ENCODE measurements around the gene KRT9. TPM values are rescaled to one million over a fixed set of nuclear protein-coding genes. Genes with fewer than 3 reads are reported as not detected.
"Not testable (repeated sequence)": the region's sequence is repeated elsewhere in the genome, so short reads cannot be mapped to it uniquely, and the experiment has no call there.

KRT9 gene, protein sequence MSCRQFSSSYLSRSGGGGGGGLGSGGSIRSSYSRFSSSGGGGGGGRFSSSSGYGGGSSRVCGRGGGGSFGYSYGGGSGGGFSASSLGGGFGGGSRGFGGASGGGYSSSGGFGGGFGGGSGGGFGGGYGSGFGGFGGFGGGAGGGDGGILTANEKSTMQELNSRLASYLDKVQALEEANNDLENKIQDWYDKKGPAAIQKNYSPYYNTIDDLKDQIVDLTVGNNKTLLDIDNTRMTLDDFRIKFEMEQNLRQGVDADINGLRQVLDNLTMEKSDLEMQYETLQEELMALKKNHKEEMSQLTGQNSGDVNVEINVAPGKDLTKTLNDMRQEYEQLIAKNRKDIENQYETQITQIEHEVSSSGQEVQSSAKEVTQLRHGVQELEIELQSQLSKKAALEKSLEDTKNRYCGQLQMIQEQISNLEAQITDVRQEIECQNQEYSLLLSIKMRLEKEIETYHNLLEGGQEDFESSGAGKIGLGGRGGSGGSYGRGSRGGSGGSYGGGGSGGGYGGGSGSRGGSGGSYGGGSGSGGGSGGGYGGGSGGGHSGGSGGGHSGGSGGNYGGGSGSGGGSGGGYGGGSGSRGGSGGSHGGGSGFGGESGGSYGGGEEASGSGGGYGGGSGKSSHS
- total RNA-seq (2014; rRNA removed; shearing (Covaris generic)): not detected in 2 replicates

DNA sequence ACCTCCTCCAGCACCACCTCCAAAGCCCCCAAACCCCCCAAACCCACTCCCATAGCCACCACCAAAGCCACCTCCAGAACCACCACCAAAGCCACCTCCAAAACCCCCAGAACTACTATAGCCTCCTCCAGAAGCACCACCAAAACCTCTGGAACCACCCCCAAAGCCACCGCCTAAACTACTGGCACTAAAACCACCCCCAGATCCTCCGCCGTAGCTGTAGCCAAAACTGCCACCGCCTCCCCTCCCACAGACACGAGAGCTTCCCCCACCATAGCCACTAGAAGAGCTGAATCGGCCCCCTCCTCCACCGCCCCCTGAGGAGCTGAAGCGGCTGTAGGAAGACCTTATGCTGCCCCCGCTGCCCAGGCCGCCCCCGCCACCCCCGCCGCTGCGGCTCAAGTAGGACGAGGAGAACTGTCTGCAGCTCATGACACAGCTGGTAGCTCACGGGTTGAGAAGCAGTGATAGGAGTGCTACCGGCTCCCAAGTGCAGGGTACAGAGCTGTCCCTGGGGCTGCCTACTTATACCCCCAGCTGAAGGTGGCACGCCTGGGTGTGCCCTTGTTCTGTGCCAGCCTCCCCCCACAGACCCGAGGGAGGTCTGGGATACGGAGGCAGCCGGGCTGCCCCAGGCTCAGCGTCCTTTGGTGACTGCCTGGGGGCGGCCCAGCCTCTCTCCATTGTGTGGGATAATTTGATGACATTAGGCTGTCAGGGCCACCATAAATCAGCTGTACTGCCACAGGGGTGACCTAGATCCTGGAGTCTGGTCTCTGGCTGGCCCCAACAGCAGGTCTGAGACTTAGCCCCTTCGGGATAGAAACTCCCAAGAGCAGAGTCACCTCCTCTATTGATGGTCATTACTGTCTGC, at the start of gene KRT9:
KRT9 (minus strand) TSS at position 499 of the 874 bp plus-strand sequence; CDS start at position 432, 67 bp downstream.
- no peak for DNase-seq (ENCODE audit: low spot score)

DNA sequence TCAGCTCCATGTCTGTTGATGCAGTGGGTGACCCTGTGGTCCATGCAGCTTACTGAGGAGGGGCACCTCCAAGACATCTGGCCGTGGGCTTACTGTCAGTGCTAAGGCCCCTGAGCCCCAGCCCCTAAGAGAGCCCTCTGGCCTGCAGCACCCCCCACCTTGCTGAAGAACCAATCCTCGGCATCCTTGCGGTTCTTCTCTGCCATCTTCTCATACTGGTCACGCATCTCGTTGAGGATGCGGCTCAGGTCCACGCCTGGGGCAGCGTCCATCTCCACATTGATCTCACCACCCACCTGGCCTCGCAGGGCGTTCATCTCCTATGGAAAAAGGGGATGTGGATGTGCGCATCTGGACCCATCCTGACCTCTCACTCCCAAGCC, 49.6 kb upstream of the KRT9 start:
- DNase-seq (ENCODE audit: low spot score): not testable (repeated sequence)

DNA sequence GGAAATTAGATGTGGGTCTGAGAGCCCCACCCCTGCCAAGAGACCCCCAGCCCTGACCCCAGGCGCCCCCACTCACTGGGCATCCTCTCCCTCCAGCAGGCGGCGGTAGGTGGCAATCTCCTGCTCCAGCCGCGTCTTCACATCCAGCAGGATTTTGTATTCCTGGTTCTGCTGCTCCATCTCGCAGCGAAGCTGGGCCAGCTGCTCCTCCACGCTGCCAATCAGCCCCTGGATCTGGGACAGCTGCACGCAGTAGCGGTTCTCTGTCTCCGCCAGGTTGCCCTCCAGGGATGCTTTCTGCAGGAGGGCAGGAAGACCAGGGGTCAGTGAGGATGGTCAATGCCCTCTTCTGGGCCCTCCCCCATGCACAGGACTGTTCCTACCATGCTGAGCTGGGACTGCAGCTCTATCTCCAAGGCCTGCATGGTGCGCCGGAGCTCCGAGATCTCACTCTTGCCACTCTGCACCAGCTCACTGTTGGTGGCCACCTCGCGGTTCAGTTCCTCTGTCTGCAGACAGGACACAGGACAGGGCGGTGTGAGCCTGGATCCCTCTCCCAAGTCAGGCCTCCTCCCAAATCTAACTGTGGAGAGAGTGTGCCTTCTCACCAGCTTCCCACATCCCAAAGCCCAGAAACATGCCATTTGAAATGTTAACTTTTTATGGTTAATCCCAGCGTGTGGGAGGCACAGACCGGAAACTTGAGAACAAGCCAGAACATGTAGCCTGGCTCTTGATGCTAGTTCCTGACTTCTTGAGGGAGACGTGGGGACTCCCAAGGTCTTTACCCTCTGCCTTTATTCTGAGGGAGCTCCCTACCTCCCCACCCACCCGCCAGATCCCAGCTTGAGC, 49.0 kb upstream of the KRT9 start:
- no peak for DNase-seq (ENCODE audit: low spot score)

DNA sequence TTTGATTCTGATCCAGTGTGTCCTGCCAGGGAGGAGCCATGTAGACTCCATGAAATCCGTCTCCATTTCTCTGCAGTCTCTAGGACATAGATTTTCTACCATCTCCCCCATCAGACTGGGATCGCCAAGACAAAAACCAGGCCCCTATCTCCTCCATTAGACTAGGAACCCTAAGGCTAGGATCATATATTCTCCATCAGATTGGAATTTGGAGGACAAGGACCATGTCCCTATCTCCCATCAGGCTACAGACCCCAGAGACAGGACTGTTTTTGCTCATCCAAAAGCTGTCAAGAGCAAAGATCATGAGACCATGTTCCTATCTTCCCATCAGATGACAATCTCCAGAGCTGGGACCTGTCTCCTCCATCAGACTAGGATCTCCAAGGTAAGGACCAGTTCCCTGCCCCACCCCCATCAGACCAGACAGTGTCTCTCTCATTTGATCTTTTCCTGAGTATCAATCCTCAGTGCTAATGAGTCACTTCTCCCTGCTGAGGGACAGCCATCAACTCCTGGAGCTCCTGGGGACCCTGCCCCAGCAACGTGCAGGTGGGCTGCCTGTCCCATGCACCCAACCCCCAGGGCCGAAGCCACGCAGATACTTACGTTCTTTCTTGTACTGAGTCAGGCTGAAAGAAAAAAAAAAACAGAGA, 48.2 kb upstream of the KRT9 start:
- DNase-seq (ENCODE audit: low spot score): not testable (repeated sequence)

DNA sequence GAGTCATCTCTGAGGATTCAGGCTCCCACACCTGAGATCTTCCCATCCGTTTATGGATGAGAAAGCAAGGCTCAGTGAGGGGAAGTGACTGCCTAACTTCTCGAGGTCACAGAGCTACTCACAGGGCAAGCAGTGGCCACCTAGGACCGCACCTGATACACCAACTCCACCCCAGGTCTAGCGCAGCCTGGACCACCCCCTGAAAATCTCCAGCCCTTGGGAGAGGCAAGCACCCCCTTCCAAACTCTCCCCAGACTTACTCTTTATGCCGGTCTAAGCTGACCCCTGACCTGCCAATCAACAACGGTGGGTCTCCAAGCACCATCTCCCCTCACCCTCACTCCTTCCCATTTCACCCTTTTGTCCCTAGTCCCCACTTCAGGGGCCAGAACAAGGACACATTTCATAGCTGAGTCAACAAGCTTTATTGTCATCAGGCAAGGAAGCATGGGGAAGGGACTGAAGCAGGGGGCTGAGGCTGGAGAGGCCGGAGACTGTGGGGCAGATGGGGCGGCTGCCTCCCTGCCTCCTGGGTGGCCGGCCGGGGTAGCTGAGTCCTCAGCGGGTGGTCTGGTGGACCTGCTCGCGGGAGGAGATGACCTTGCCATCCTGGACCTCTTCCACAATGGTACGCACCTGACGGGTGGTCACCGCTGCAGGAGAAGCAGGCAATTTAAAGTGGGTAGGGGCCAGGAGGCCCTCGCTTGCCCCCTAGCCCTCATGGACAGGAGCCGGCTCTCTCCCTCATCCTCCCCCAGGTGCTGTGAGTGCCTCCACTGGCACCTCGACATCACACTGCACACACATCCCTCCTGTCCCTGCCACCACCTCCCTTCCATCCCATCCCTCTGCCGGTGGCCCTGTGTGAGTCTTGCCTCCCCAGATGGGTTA, 47.4 kb upstream of the KRT9 start:
- DNase-seq (ENCODE audit: low spot score): no peak

DNA sequence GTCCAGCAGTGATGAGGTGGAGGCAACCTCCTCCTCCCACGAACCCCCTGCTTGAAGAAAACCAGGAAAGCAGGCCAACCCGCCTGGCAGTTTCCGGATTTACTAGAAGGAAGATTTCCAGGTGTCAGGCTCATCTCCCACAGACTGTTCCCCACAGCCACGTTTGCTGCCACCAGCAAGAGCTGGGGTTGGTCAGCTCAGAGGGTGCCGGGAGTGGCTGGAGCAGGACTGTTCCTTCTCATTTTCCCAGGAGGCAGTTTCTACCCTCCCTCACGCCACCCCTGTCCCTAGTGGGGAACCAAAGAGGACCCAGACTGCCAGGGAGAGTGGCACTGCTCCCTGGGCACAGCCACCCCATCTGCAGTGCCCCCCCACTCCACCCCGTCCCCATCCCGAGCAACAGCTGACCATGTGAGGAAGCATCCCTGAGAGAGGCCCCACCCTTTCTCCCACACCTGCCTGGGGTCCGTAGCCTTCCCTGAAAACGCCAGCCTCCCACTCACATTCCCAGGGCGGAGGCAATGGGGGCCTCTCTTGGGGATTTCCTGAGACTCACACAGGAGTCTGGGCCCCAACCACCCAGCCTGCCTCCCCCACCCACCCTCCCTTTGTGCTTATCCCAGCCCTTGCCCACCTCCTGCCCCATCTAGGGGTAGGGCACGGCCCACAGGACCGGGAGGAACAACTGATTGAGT, 46.6 kb upstream of the KRT9 start:
- no peak for DNase-seq (ENCODE audit: low spot score)

DNA sequence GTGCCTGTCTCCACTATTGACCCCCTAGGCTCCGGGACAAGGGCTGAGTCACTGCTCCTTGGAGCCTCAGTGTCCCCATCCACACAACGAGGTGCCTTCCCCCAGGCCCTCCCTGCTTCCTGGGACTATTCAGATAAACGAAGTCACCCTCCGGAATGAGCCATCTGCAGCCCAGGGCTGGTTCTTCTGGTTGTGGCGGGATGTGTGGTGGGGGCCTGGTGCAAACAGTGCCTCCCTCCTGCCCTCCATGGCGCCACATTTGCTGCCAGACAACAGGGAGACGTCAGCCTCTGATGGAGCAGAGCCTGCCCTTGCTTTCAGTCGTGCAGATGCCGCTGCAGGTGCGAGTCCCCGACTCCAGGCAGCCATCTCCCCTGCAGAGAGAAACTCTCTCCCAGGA, 45.8 kb upstream of the KRT9 start:
- no peak for DNase-seq (ENCODE audit: low spot score)

DNA sequence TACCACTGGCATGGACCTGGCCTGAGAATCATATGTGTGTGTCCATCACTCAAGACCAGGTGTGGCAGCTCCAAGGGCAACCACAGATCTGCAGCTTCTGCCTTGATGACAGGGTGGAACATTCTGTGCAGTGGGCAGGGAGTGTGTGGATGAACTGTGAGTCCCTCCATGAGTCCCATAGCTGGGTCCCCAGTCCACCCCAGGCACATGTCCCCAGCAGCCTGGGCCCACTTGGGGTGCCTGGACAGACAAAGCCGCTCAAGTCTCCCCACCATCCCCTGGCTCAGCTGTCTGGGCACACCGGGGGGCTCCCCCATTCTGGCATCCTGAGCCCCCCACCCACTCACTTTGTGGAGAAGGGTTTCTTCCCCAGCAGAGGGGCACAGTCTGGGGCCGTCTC, 45.3 kb upstream of the KRT9 start:
- no peak for DNase-seq (ENCODE audit: low spot score)

DNA sequence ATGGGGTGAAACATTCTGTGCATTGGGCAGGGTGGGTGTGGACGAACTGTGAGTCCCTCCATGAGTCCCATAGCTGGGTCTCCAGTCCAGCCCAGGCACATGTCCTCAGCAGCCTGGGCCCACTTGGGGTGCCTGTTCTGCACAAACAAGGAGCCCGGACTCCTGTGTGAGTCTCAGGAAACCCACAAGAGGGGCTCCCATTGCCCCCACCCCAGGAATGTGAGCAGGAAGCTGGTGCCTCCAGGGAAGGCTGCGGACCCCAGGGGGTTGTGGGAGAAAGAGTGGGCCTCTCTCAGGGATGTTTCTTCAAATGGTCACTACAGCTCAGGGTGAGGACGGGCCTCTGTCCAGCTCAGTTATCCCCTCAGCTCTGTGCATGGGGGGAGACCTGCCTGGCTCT, 44.6 kb upstream of the KRT9 start:
- DNase-seq (ENCODE audit: low spot score): not testable (repeated sequence)

DNA sequence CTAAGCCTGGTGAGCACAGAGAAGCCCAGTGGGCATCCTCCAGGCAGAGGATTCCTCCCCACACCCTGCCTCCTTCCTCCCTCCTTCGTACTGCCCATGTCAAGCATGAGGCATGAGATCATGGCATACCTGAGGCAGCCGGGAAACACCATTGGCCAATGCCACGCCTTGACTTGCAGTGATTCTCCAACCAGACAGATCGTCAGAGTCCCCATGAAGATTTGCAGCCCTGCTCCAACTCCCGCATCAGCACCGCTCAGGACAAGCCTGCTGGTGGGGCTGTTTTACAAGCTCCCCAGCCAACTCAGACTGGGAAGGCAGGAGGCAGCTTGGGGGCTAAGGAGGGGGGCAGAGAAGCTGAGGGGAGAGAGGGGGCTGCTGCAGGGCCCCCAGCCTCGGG, 43.6 kb upstream of the KRT9 start:
- peak; percentile 71 for DNase-seq (ENCODE audit: low spot score)

DNA sequence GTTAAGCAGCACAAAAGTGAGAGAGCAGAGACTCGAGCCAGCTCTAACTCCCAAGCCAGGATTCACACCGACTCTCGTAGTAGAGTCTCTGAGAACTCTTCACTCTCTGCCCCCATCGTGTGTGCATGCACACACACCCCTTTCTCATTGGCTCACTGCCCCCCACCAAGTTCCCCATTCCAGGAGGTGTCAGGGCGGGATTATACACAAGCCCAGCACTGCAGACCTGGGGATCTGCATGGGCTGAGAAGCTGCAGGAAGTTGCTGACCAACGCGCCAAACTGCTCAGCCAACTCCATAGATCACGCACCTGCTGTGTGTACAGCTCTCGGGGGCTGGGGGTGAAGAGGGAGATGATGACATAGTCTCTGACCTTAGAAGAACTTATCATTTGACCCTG, 42.9 kb upstream of the KRT9 start:
- not testable (repeated sequence) for DNase-seq (ENCODE audit: low spot score)

DNA sequence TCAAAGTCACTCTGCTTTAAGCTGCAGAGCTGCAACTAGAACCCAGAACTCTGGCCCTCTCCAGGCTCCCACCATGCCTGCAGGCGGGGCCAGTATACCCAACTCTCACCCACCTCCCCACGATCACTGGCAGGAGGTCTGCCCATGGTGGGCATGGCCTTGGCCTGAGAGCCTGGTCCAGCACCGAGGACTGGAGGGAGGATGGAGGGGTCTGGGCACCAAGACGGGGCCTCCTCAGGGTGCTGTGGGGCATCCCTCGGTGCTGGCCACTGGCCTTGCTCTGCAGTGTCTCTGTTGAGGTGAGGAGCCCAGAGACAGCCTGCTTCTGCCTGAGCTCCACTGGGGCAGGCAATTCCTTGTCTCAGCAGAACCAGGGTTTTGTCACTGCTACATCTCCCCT, 42.2 kb upstream of the KRT9 start:
- DNase-seq (ENCODE audit: low spot score): no peak

DNA sequence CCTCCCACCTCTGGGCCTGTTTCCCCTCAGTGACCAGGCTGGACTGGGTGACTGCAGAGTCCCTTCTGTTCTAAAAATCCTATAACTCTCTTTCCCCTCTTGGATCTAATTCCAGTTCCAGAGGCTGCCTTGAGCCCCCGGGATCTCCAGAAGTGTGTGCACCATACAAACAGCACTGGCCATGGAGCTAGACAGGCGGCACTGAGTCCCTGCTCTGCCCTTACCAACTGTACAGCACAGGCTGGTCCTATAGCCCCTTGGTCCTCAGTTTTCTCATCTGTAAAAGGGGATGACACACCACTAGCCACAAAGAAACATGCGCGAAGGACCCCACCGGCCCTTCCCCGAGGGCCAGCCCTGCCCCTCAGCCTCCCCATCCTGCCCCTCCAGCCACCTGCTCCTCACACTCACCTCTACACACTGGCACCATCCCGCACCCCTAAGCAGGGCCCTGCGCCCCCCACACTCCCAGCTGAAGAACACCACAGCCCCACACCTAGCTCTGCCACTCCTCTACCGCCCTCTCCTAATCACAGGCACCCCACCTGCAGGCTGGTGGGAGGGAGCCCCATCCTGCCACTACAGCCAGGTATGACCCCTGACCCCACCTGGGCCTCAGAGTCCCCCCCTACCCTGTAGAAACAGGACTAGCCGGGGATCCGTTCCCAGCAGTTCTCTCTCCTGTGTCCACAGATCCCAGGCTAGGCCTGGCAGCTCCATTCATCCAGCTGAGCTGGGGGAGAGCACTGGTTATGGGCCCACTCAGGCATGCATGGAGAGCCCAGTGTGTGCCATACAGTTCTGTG, 41.6 kb upstream of the KRT9 start:
- no peak for DNase-seq (ENCODE audit: low spot score)

DNA sequence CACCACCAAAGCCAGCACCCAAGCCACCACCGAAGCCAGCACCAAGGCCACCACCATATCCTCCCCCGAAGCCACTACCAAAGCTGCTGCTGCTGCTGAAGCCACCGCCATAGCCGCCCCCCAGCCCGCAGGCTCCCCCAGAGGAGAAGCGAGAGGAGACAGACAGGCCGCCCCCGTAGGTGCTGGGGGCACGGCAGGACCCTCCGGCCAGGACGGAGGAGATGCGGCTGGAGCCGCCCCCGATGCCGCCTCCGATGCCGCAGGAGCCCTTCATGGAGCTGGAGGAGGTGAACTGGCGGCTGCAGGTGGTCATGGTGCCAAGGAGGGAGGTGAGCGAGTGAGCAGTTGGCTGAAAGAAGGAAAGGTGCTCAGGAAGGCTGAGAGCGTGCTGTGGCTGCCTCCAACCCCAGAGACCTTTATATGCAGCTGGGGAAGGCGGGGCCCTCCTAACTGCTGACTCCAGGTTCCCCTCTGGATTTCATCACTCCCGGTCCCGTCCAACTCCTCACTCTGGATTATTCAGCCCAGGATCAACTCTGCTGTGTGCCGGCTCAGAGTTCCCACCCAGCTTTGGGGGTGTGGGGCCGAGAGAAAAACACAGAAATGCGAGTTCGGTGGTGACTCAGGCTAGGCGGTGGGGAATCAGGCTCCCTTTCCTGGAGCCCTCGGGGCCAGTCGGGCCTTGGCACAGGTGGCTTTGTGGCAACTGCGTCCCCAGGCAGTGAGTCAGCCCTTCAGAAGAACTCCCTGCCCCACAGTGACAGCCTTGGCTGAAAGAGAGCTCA, 40.7 kb upstream of the KRT9 start, which contains the start of gene KRT16:
KRT16 (minus strand) TSS at position 392 of the 785 bp plus-strand sequence; CDS start at position 313, 79 bp downstream.
- DNase-seq (ENCODE audit: low spot score): peak; percentile 79

DNA sequence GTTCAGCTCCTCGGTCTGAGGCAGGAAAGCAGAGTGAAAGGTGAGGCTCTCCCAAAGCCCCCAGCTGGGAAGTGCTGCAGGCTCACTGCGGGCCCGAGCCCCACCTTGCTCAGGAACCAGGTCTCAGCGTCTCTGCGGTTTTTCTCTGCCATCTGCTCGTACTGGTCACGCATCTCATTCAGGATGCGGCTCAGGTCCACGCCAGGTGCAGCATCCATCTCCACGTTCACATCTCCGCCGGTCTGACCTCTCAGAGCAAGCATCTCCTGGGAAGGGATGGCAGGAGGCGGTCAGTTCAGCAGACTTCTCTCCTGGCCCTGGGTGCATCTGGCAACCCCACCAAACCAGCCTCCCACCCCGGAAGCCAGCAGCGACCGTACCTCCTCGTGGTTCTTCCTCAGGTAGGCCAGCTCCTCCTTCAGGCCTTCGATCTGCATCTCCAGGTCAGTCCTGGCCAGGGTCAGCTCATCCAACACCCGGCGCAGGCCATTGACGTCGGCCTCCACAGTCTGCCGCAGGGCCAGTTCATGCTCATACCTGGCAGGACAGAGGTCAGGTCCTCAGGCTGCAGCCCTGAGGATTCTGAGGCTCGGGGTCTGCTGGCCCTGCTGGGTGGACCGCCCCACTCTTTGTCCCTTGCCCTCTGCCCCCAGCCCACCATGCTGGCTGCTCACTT, 39.2 kb upstream of the KRT9 start:
- no peak for DNase-seq (ENCODE audit: low spot score)

DNA sequence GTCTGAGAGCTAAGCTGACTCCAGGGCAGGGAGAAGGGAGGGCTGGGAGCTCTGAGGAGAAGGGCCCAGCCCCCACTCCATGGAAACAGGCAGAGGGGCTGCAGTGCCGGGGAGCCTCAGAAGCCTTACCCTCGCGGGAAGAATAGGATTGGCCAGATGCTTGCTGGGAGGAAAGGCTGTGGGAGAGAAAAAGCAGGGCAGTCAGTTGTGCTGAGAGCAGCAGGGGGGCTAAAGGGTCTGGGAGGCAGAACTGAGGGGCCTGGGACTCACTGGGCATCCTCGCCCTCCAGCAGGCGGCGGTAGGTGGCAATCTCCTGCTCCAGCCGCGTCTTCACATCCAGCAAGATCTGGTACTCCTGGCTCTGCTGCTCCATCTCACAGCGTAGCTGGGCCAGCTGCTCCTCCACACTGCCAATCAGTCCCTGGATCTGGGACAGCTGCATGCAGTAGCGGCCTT, 38.2 kb upstream of the KRT9 start:
- DNase-seq (ENCODE audit: low spot score): not testable (repeated sequence)

DNA sequence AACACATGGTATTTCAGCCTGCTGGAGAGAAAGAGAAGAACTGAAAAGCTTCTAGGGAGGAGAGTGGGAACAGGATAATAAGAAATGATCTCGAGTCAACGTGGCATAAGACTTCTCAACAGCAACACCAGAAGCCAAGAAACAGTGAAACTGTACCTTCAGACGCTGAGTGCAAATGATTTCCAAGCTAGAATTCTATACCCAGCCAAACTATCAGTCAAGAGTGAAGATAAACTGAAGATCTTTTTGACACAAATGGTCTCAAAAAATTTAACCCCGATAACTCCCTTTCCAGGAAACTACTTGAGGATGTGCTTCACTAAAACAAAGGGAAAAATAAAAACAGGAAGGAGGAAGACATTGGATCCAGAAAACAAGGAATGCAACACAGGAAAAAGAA, 35.1 kb upstream of the KRT9 start:
- DNase-seq (ENCODE audit: low spot score): not testable (repeated sequence)
